ENCODE data around the gene KCNG4. TPM values are rescaled to one million over a fixed set of nuclear protein-coding genes. Genes with fewer than 3 reads are reported as not detected.

The KCNG4 gene
- total and polyA plus RNA-seq, 2 of the 8 experiments (the other 6 are each of a cell fraction or from before 2014, with no cell fraction given), result not detected

- TF ChIP-seq, protein P1, sequence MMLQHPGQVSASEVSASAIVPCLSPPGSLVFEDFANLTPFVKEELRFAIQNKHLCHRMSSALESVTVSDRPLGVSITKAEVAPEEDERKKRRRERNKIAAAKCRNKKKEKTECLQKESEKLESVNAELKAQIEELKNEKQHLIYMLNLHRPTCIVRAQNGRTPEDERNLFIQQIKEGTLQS (IDR thresholded peaks at IDR 0.05; ENCODE audit: insufficient read depth, low read depth, low read length), result no peak
- TF ChIP-seq JUND (IDR thresholded peaks at IDR 0.05; ENCODE audit: low read length) (peak; percentile 55; the same call in 1 of the 2 replicates), JUN (IDR thresholded peaks at IDR 0.05; ENCODE audit: low read depth, low read length) (no peak), CREB1 (IDR thresholded peaks at IDR 0.05) (peak; percentile 57; the same call in 1 of the 2 replicates), ATF2 (IDR thresholded peaks at IDR 0.05; ENCODE audit: low read length) (no peak), GABPA (IDR thresholded peaks at IDR 0.05; ENCODE audit: borderline replicate concordance, insufficient read depth, low read length) (peak; percentile 98), CBX8 (IDR thresholded peaks at IDR 0.05; ENCODE audit: borderline replicate concordance, low read depth, low read length) (no peak), PHF8 (conservative IDR thresholded peaks at IDR 0.05; ENCODE audit: low read depth, low read length) (peak; percentile 94)
Measured at GRCh38 chr16:84186685-84187437, 53.0 kb downstream of the KCNG4 start, which contains the start of gene TAF1C (continued).

Data from H1 (cell line).